WTC11 (cell line): ENCODE results near the gene TP53BP1. TPM values are rescaled to one million over a fixed set of nuclear protein-coding genes. Genes with fewer than 3 reads are reported as not detected.

Experiments
- ATAC-seq: fragments of 200-7000 bp; cut with Tn5 transposase; 2 replicates; pipeline ENCODE4 v1.10.0; 2021; ENCODE audit warnings: mild to moderate bottlenecking, moderate library complexity
- CTCF ChIA-PET: fragments of 300-600 bp; sonication (Branson Sonifier 250); formaldehyde crosslinking; loops from one replicate; lab custom pipeline; 2021; ENCODE audit warnings: antibody characterized with exemption; lab: Charles Lee
- POLR2A ChIA-PET: fragments of 350-600 bp; sonication (Branson Sonifier 250); formaldehyde crosslinking; loops from one replicate; lab custom pipeline; 2021; ENCODE audit warnings: antibody characterized with exemption; lab: Charles Lee
- DNase-seq: peaks from one replicate; pipeline ENCODE4 v3.0.0; 2021; ENCODE audit warnings: low spot score
- H3K27ac Mint-ChIP-seq: 2 replicates; pipeline ENCODE4 v1.8.0; 2021; ENCODE audit warnings: mixed read lengths
- H3K27me3 Mint-ChIP-seq: 2 replicates; pipeline ENCODE4 v1.8.0; 2021; ENCODE audit warnings: low read depth, mild to moderate bottlenecking, moderate library complexity, mixed read lengths
- H3K36me3 Mint-ChIP-seq: 2 replicates; pipeline ENCODE4 v1.8.0; 2021; ENCODE audit warnings: mixed read lengths
- H3K4me1 Mint-ChIP-seq: 2 replicates; pipeline ENCODE4 v1.8.0; 2022; ENCODE audit warnings: mixed read lengths
- H3K4me3 Mint-ChIP-seq: 2 replicates; pipeline ENCODE4 v1.8.0; 2021; ENCODE audit warnings: mild to moderate bottlenecking, moderate library complexity, mixed read lengths
- H3K9me3 Mint-ChIP-seq: 2 replicates; pipeline ENCODE4 v1.8.0; 2021; ENCODE audit warnings: mixed read lengths
- JAZF1 ChIP-seq: fragments of 250-450 bp; sonication (Bioruptor Pico); IDR thresholded peaks from 2 replicates; pipeline ENCODE4 v1.9.0; 2021; ENCODE audit warnings: moderate library complexity, mild to moderate bottlenecking, inconsistent platforms
- JUN ChIP-seq: sonication (generic); formaldehyde crosslinking; IDR thresholded peaks from 2 replicates; pipeline ENCODE4 v1.8.0; 2023; ENCODE audit warnings: mild to moderate bottlenecking, missing genetic modification reagents
- MYBL2 ChIP-seq: sonication (generic); formaldehyde crosslinking; IDR thresholded peaks from 2 replicates; pipeline ENCODE4 v1.8.1; 2023; ENCODE audit warnings: mild to moderate bottlenecking, moderate library complexity, missing genetic modification reagents
- SMAD3 ChIP-seq: sonication (generic); formaldehyde crosslinking; IDR thresholded peaks from 2 replicates; pipeline ENCODE4 v1.8.0; 2022; ENCODE audit warnings: missing genetic modification reagents, mild to moderate bottlenecking, borderline replicate concordance
- TEAD4 ChIP-seq: sonication (generic); formaldehyde crosslinking; IDR thresholded peaks from 2 replicates; pipeline ENCODE4 v1.8.0; 2022; ENCODE audit warnings: mild to moderate bottlenecking, missing genetic modification reagents
- ZNF138 ChIP-seq: sonication (generic); formaldehyde crosslinking; conservative IDR thresholded peaks from 2 replicates; pipeline ENCODE4 v1.8.1; 2022; ENCODE audit warnings: mild to moderate bottlenecking, moderate library complexity, missing genetic modification reagents
- ZNF263 ChIP-seq: sonication (generic); formaldehyde crosslinking; IDR thresholded peaks from 2 replicates; pipeline ENCODE4 v1.8.1; 2022; ENCODE audit warnings: low read depth, mild to moderate bottlenecking, moderate library complexity, missing genetic modification reagents
- ZNF423 ChIP-seq: fragments of 250-450 bp; sonication (Bioruptor Pico); IDR thresholded peaks from 2 replicates; pipeline ENCODE4 v2.1.2; 2022; ENCODE audit warnings: mild to moderate bottlenecking, moderate library complexity
- ZNF671 ChIP-seq: fragments of 250-450 bp; sonication (Bioruptor Pico); IDR thresholded peaks from 2 replicates; pipeline ENCODE4 v1.8.0; 2021; ENCODE audit warnings: mild to moderate bottlenecking
- total RNA-seq: library from RNA; stranded (reverse); gene quantifications from 3 replicates; pipeline ENCODE4 v1.2.3, GENCODE V29; 2021
- TF ChIP-seq, protein P1 (sequence below): sonication (generic); formaldehyde crosslinking; IDR thresholded peaks from 2 replicates; pipeline ENCODE4 v1.8.0; 2023; ENCODE audit warnings: missing genetic modification reagents, mild to moderate bottlenecking, borderline replicate concordance
- TF ChIP-seq, protein P2 (sequence below): sonication (generic); formaldehyde crosslinking; IDR thresholded peaks from 2 replicates; pipeline ENCODE4 v1.8.1; 2022; ENCODE audit warnings: missing genetic modification reagents, borderline replicate concordance
- TF ChIP-seq, protein P3 (sequence below): sonication (generic); formaldehyde crosslinking; IDR thresholded peaks from 2 replicates; pipeline ENCODE4 v1.8.0; 2023; ENCODE audit warnings: missing genetic modification reagents
- TF ChIP-seq, protein P4 (sequence below): sonication (generic); formaldehyde crosslinking; IDR thresholded peaks from 2 replicates; pipeline ENCODE4 v1.8.0; 2022; ENCODE audit warnings: mild to moderate bottlenecking, missing genetic modification reagents

TP53BP1 gene
- total RNA-seq, 1 experiment from 2014 or later: 67.1 TPM

DNA sequence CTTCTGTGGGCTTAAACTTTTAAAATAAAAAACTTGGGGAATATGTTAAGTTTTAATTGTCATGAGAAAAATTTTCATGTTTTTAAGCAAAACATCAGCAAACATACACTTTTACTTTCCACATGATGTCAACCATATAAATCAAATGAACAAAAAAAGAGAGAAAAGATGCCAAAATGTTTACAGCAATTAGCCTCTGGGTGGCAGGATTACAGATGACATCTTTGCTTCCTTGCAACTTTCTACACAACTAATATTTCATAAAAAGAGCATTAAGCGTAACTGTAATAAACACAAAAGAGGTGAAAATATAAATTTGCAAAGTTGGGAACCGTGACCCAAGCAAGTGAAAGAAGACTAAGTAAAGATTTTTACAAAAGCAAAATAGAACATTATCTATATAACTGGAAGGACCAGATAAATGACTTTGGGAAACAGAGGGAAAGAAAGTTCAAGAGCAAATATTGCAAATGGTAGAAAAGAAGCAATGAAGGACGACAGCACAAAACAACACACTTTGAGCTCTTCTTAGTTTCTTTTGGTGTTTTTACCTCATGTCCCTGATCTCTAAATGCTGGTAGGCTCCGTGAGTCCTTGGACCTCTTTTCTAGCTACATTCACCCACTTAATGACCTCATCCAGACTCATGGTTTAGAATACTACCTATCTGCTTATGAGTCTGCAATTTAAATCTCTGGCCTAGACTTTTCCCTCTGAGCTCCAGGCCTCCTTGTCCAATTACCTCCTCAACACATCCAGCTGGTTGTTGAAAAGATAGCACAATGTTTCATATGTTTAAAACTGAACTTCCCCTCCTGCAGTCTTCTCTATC, 9.4 kb downstream of the TP53BP1 start (continued):
- TF ChIP-seq, protein P1, sequence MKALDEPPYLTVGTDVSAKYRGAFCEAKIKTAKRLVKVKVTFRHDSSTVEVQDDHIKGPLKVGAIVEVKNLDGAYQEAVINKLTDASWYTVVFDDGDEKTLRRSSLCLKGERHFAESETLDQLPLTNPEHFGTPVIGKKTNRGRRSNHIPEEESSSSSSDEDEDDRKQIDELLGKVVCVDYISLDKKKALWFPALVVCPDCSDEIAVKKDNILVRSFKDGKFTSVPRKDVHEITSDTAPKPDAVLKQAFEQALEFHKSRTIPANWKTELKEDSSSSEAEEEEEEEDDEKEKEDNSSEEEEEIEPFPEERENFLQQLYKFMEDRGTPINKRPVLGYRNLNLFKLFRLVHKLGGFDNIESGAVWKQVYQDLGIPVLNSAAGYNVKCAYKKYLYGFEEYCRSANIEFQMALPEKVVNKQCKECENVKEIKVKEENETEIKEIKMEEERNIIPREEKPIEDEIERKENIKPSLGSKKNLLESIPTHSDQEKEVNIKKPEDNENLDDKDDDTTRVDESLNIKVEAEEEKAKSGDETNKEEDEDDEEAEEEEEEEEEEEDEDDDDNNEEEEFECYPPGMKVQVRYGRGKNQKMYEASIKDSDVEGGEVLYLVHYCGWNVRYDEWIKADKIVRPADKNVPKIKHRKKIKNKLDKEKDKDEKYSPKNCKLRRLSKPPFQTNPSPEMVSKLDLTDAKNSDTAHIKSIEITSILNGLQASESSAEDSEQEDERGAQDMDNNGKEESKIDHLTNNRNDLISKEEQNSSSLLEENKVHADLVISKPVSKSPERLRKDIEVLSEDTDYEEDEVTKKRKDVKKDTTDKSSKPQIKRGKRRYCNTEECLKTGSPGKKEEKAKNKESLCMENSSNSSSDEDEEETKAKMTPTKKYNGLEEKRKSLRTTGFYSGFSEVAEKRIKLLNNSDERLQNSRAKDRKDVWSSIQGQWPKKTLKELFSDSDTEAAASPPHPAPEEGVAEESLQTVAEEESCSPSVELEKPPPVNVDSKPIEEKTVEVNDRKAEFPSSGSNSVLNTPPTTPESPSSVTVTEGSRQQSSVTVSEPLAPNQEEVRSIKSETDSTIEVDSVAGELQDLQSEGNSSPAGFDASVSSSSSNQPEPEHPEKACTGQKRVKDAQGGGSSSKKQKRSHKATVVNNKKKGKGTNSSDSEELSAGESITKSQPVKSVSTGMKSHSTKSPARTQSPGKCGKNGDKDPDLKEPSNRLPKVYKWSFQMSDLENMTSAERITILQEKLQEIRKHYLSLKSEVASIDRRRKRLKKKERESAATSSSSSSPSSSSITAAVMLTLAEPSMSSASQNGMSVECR (CRISPR knock-in tag): no peak

DNA sequence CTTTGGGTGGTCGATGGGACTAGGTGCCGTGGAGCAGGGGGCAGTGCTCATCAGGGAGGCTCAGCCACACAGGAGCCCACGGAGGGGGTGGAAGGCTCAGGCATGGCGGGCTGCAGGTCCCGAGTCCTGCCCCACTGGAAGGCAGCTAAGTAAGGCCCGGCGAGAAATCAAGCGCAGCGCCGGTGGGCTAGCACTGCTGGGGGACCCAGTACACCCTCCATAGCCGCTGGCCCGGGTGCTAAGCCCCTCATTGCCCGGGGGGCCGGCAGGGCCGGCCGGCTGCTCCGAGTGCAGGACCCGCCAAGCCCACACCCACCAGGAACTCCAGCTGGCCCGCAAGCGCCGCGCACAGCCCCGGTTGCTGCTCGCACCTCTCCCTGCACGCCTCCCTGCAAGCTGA, 19.1 kb downstream of the TP53BP1 start:
- DNase-seq: no peak
- TF ChIP-seq, protein P2, sequence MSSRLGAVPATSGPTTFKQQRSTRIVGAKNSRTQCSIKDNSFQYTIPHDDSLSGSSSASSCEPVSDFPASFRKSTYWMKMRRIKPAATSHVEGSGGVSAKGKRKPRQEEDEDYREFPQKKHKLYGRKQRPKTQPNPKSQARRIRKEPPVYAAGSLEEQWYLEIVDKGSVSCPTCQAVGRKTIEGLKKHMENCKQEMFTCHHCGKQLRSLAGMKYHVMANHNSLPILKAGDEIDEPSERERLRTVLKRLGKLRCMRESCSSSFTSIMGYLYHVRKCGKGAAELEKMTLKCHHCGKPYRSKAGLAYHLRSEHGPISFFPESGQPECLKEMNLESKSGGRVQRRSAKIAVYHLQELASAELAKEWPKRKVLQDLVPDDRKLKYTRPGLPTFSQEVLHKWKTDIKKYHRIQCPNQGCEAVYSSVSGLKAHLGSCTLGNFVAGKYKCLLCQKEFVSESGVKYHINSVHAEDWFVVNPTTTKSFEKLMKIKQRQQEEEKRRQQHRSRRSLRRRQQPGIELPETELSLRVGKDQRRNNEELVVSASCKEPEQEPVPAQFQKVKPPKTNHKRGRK (CRISPR knock-in tag): no peak
- no peak for TF ChIP-seq ZNF671 (CRISPR knock-in tag)
- TF ChIP-seq JAZF1 (CRISPR knock-in tag): no peak
- no peaks in the 10 kb centered on the region for H3K27me3 Mint-ChIP-seq
- peaks cover 83% of the 10 kb centered on the region for H3K36me3 Mint-ChIP-seq
- ChIA-PET POLR2A (no interaction called here), CTCF (no interaction called here)
- H3K27ac Mint-ChIP-seq: no peak overlapping the region
- no peaks in the 10 kb centered on the region for H3K9me3 Mint-ChIP-seq
- H3K4me3 Mint-ChIP-seq: no peak overlapping the region
- no peak for ATAC-seq
- H3K4me1 Mint-ChIP-seq: peaks cover 9% of the 10 kb centered on the region

DNA sequence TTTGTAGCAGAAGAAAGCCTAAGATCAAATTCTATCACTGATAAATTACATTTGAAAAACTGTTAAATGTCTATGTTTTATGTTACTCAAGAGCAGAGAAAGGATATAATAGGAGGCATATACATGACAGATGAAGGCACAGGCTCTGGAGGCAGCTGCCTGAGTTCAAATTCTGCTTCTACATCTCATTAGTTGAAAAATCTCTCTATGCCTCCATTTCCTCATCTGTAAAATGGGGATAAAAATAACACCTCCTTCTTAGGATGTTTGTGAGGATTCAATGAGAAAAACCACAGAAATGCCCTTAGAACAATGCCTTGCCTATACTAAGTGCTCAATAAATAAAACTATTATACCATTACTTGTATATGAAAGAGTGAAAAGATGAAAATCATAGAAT, 21.0 kb downstream of the TP53BP1 start:
- no peaks in the 10 kb centered on the region for H3K9me3 Mint-ChIP-seq
- DNase-seq (no peak), ATAC-seq (no peak)
- TF ChIP-seq TEAD4 (CRISPR knock-in tag) (no peak), SMAD3 (no peak), ZNF138 (CRISPR knock-in tag) (no peak), JUN (CRISPR knock-in tag) (no peak), ZNF263 (CRISPR knock-in tag) (no peak), MYBL2 (CRISPR knock-in tag) (no peak), ZNF423 (CRISPR knock-in tag) (no peak)
- TF ChIP-seq, protein P3, sequence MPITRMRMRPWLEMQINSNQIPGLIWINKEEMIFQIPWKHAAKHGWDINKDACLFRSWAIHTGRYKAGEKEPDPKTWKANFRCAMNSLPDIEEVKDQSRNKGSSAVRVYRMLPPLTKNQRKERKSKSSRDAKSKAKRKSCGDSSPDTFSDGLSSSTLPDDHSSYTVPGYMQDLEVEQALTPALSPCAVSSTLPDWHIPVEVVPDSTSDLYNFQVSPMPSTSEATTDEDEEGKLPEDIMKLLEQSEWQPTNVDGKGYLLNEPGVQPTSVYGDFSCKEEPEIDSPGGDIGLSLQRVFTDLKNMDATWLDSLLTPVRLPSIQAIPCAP (CRISPR knock-in tag): no peak
- TF ChIP-seq, protein P4, sequence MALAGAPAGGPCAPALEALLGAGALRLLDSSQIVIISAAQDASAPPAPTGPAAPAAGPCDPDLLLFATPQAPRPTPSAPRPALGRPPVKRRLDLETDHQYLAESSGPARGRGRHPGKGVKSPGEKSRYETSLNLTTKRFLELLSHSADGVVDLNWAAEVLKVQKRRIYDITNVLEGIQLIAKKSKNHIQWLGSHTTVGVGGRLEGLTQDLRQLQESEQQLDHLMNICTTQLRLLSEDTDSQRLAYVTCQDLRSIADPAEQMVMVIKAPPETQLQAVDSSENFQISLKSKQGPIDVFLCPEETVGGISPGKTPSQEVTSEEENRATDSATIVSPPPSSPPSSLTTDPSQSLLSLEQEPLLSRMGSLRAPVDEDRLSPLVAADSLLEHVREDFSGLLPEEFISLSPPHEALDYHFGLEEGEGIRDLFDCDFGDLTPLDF (CRISPR knock-in tag): no peak
- H3K27ac Mint-ChIP-seq: no peak overlapping the region
- no peaks in the 10 kb centered on the region for H3K4me1 Mint-ChIP-seq
- no peak overlapping the region for H3K4me3 Mint-ChIP-seq
- H3K36me3 Mint-ChIP-seq: peaks cover 83% of the 10 kb centered on the region
- H3K27me3 Mint-ChIP-seq: no peaks in the 10 kb centered on the region
- ChIA-PET CTCF (no interaction called here), POLR2A (no interaction called here)
